Lung (tissue), 12 donors: Measurements from ENCODE around the gene PLCB3. TPM values are rescaled to one million over a fixed set of nuclear protein-coding genes. Genes with fewer than 3 reads are reported as not detected.

Source experiments
- ATAC-seq: fragments of 200-7000 bp; cut with Tn5 transposase; one replicate; pipeline ENCODE4 v1.9.1; 2020; ENCODE audit warnings: moderate number of reproducible peaks; ENCODE audit not compliant: insufficient read depth, low FRiP score
- DNase-seq, 3 donors: peaks; one replicate each; pipeline ENCODE4 v3.0.0-alpha.2; 2013 to 2017
- H3K27ac ChIP-seq, 2 donors: one replicate each; pipeline ENCODE4 v1.5.1; 2013; ENCODE audit warnings: mild to moderate bottlenecking in 2 of 2, moderate library complexity in 2 of 2, control low read depth in 1 of 2, inconsistent platforms in 1 of 2, low read depth in 1 of 2, low read length in 1 of 2
- H3K27me3 ChIP-seq, 3 donors: one replicate each; pipeline ENCODE4 v1.5.1; 2013; ENCODE audit warnings: low read length in 2 of 3; ENCODE audit not compliant: control insufficient read depth in 3 of 3, insufficient read depth in 3 of 3
- H3K36me3 ChIP-seq, 4 donors: one replicate each; pipeline ENCODE4 v1.5.1; 2013; ENCODE audit warnings: low read length in 4 of 4, mild to moderate bottlenecking in 1 of 4, moderate library complexity in 1 of 4; ENCODE audit not compliant: control insufficient read depth in 4 of 4, insufficient read depth in 4 of 4
- H3K4me1 ChIP-seq, 5 donors: one replicate each; pipeline ENCODE4 v1.5.1; 2013; ENCODE audit warnings: low read length in 5 of 5, mild to moderate bottlenecking in 2 of 5, moderate library complexity in 1 of 5; ENCODE audit not compliant: control insufficient read depth in 5 of 5, insufficient read depth in 5 of 5
- H3K4me3 ChIP-seq: one replicate; pipeline ENCODE4 v1.5.1; 2013; ENCODE audit warnings: mild to moderate bottlenecking, control low read depth, moderate library complexity
- H3K9ac ChIP-seq, 2 donors: one replicate each; pipeline ENCODE4 v1.5.1; 2013; ENCODE audit warnings: low read length in 2 of 2, control low read depth in 1 of 2; ENCODE audit not compliant: insufficient read depth in 1 of 2
- H3K9me3 ChIP-seq, 4 donors: one replicate each; pipeline ENCODE4 v1.5.1; 2013; ENCODE audit warnings: low read length in 3 of 4, mild to moderate bottlenecking in 1 of 4, moderate library complexity in 1 of 4; ENCODE audit not compliant: control insufficient read depth in 4 of 4, insufficient read depth in 3 of 4
- WGBS, 2 donors: extraction: QIAGEN DNeasy Blood & Tissue Kit; methylation state at CpG; one replicate each; pipeline ENCODE4 v1.1.7; 2013; 5-methylcytosine and 5-hydroxymethylcytosine counted together
- polyA plus RNA-seq, 2 donors: library from polyadenylated mRNA; stranded (reverse); fragments of 200-250 nt; gene quantifications; one replicate each; pipeline ENCODE4 v1.2.1, GENCODE V29; 2013
- total RNA-seq, 2 donors: library from RNA; depleted of rRNA in 1 of 2; stranded (reverse); fragments of >200 nt in 1 of 2; gene quantifications; one replicate each; pipeline ENCODE4 v1.2.1, GENCODE V29; 2014 to 2021
- TF ChIP-seq, protein P1 (sequence below): IDR thresholded peaks from 2 replicates; pipeline ENCODE4 v1.5.1; 2012; ENCODE audit warnings: mild to moderate bottlenecking; ENCODE audit errors: control extremely low read depth, extremely low read depth
- donor health status: control.
- donor health status: control.
- donor health status: Bipolar disorder and iron deficiency.
- donor health status: healthy.
- donor health status: DM: yes; HTN: yes; CAD: no.

The PLCB3 gene
- total and polyA plus RNA-seq, 4 donors = 15.0 to 32.0 (median 17.6) TPM

DNA sequence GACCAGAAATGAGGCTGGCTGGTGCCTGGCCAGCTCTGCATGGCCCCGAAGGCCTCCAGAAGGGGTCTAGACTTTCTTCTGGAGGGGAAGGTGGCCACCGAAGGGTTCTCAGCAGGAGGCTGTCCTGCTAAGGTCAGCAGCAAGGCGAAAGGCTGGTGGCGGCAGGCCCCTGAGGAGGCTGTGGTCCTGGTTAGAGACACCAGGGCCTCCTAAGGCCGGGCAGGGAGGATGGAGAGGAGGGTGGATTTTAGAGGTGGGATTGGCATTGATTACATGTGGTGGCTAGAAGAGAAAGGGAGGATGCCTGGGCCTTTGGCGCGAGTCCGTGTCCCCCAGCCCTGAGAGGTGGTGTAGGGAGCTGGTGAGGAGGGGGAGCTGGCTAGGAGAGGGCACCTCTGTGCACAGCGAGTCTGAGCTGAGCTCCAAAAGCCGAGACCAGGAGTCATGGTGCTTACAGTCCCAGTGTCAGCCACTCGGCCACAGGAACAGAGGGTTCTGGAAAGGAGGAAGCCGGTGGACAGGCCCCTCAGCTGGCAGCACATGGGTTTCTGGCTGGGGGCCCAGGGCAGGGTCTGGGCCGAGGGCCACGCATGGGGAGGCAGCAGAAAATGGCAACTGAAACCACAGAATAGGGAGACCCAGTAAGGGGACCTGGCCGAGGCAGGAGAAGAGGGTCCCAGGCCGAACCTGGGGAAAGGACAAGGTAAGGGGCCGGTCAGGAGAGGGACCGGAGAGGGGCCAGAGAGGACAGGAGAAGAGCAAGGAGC lies 42.4 kb upstream of the PLCB3 start:
- H3K9ac ChIP-seq = no peak overlapping the region
- peak overlapping the region in 1 of 2 donors; percentile 96 for H3K27ac ChIP-seq
- H3K4me3 ChIP-seq = no peak overlapping the region
- peaks cover 0 to 26% (median 0%) of the 10 kb centered on the region in 5 donors for H3K4me1 ChIP-seq
- peaks cover 0 to 30% (median 5%) of the 10 kb centered on the region in 4 donors for H3K36me3 ChIP-seq
- WGBS, 2 donors = 74 to 81% methylated on average over 18 of the region's 18 CpGs
- ATAC-seq (no peak), DNase-seq (no peak)
- peaks cover 0 to 2% (median 0%) of the 10 kb centered on the region in 4 donors for H3K9me3 ChIP-seq
- H3K27me3 ChIP-seq = no peaks in the 10 kb centered on the region
- TF ChIP-seq, protein P1, sequence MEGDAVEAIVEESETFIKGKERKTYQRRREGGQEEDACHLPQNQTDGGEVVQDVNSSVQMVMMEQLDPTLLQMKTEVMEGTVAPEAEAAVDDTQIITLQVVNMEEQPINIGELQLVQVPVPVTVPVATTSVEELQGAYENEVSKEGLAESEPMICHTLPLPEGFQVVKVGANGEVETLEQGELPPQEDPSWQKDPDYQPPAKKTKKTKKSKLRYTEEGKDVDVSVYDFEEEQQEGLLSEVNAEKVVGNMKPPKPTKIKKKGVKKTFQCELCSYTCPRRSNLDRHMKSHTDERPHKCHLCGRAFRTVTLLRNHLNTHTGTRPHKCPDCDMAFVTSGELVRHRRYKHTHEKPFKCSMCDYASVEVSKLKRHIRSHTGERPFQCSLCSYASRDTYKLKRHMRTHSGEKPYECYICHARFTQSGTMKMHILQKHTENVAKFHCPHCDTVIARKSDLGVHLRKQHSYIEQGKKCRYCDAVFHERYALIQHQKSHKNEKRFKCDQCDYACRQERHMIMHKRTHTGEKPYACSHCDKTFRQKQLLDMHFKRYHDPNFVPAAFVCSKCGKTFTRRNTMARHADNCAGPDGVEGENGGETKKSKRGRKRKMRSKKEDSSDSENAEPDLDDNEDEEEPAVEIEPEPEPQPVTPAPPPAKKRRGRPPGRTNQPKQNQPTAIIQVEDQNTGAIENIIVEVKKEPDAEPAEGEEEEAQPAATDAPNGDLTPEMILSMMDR = no peak

DNA sequence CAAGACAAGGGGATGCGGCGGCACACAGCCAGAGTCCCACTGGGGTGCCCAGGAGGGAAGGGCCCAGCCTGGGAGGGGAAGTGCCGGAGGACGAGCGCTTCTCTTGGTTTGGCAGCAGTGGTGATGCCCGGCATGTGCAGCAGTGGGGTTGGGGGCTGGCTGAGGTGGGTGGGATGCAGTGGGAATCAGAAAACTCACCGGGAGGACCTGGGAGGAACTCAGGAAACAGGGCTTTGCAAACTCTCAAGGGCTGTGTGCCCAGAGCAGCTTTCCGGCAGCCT lies 41.8 kb upstream of the PLCB3 start:
- ATAC-seq = no peak
- H3K27me3 ChIP-seq = no peaks in the 10 kb centered on the region
- H3K36me3 ChIP-seq = peaks cover 0 to 26% (median 3%) of the 10 kb centered on the region in 4 donors
- no peak overlapping the region for H3K27ac ChIP-seq
- peak overlapping the region in 1 of 2 donors; percentile 19 for H3K9ac ChIP-seq
- peaks cover 0 to 2% (median 0%) of the 10 kb centered on the region in 4 donors for H3K9me3 ChIP-seq
- TF ChIP-seq, protein P1 = no peak
- H3K4me3 ChIP-seq = no peak overlapping the region
- H3K4me1 ChIP-seq = peaks cover 0 to 22% (median 0%) of the 10 kb centered on the region in 5 donors
- DNase-seq = no peak
- WGBS, 2 donors = 88% methylated on average over 8 of the region's 8 CpGs

DNA sequence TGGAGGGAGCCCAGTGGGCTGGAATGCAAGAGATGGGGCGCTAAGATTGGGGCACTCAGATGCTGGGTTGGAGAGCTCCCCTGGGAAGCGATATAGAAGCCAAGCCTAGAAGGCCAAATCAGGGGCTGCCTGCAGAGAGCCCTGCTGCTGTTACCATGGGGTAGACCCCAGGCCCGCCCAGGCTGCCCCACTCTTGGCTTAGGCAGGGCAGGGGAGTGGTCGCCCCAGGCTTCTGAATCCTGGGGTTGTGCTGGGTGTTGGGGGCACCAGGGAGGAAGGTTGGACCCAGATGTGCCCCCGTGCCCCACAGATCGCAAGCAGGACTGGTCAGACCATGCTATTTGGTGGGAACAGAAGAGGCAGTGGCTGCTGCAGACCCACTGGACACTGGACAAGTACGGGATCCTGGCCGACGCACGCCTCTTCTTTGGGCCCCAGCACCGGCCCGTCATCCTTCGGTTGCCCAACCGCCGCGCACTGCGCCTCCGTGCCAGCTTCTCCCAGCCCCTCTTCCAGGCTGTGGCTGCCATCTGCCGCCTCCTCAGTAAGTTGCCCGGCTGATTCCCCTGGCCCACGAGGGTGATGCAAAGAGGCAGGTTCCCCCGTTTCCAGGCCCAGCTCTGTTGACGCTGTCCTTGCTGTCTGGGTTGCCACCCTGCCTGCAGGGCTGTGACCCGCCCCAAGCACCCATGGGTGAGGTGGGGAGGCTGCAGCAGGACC lies 40.9 kb upstream of the PLCB3 start:
- peaks cover 0 to 26% (median 2%) of the 10 kb centered on the region in 4 donors for H3K36me3 ChIP-seq
- H3K9me3 ChIP-seq = peaks cover 0 to 2% (median 0%) of the 10 kb centered on the region in 4 donors
- H3K4me1 ChIP-seq = peaks cover 0 to 22% (median 0%) of the 10 kb centered on the region in 5 donors
- DNase-seq = no peak
- 89 to 96% methylated on average over 24 of the region's 24 CpGs for WGBS, 2 donors
- no peak for ATAC-seq
- no peaks in the 10 kb centered on the region for H3K27me3 ChIP-seq
- TF ChIP-seq, protein P1 = no peak
- H3K9ac ChIP-seq = no peak overlapping the region
- peak overlapping the region; percentile 6 for H3K4me3 ChIP-seq
- no peak overlapping the region for H3K27ac ChIP-seq
